Activated naive CD4-positive, alpha-beta T cell (primary cell): Measurements from ENCODE around the gene IL1RL1.

ENCODE experiments used
- DNase-seq, 4 experiments: peaks; one replicate each; lab custom pipeline; 2025; lab: John Stamatoyannopoulos, UW

IL1RL1 gene

GRCh38 chr2:102367331-102367971 lies 56.1 kb downstream of the IL1RL1 start:
- DNase-seq: no peak

GRCh38 chr2:102368461-102369109 lies 57.2 kb downstream of the IL1RL1 start:
- no peak for DNase-seq

- DNase-seq: no peak
These were observed 58.5 kb downstream of the IL1RL1 start for GRCh38 chr2:102369866-102370265.

GRCh38 chr2:102376052-102376591 lies 64.8 kb downstream of the IL1RL1 start:
- DNase-seq: no peak

GRCh38 chr2:102383722-102384121 lies 72.4 kb downstream of the IL1RL1 start:
- no peak for DNase-seq

- DNase-seq: no peak
These were observed 74.2 kb downstream of the IL1RL1 start for GRCh38 chr2:102385522-102385921.

GRCh38 chr2:102386004-102386403 lies 74.6 kb downstream of the IL1RL1 start:
- DNase-seq: no peak

- DNase-seq: no peak
These were observed 75.6 kb downstream of the IL1RL1 start for GRCh38 chr2:102386867-102387541.

- DNase-seq: no peak
These were observed 76.6 kb downstream of the IL1RL1 start for GRCh38 chr2:102387763-102388546.

- DNase-seq: no peak
These were observed 80.2 kb downstream of the IL1RL1 start for GRCh38 chr2:102391565-102391964.

GRCh38 chr2:102392096-102392495 lies 80.7 kb downstream of the IL1RL1 start:
- DNase-seq: no peak

GRCh38 chr2:102392942-102393341 lies 81.6 kb downstream of the IL1RL1 start:
- no peak for DNase-seq

- DNase-seq: no peak
These were observed 84.6 kb downstream of the IL1RL1 start for GRCh38 chr2:102396012-102396411.

GRCh38 chr2:102397209-102397608 lies 85.8 kb downstream of the IL1RL1 start:
- DNase-seq: no peak

- DNase-seq: no peak
These were observed 88.3 kb downstream of the IL1RL1 start for GRCh38 chr2:102399499-102400141.

GRCh38 chr2:102401456-102401855 lies 90.1 kb downstream of the IL1RL1 start:
- DNase-seq: no peak
